HG02852 (cell line): ENCODE data around the gene LARGE1.
"Not testable (repeated sequence)": the region's sequence is repeated elsewhere in the genome, so short reads cannot be mapped to it uniquely, and the experiment has no call there.

Experiments
- ATAC-seq: cut with Tn5 transposase; IDR thresholded peaks from one replicate; pipeline ENCODE4 v1.9.1; 2021; ENCODE audit warnings: mild to moderate bottlenecking, moderate library complexity; ENCODE audit not compliant: unreplicated experiment

LARGE1 gene

GRCh38 chr22:33391298-33391697 lies 529.0 kb downstream of the LARGE1 start:
- no peak for ATAC-seq

DNA sequence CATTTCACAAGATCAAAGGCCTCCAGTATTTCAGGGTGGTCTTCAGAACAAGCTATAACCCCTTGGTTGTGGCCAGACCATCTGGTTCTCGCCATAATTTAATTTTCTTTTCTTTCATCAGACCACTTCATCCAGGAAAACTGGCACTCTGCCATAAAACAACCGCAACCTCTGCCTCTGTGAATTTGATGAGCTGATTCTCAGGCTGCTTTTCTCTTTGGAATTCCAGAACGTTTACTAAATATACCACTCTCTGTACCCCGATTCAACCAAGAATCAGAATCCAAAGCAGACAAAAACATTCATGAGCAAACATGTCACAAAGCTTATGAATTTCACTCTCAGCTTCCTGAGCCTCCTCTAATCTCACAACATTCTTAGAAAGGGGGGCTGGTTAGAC lies 530.3 kb downstream of the LARGE1 start:
- ATAC-seq = no peak

DNA sequence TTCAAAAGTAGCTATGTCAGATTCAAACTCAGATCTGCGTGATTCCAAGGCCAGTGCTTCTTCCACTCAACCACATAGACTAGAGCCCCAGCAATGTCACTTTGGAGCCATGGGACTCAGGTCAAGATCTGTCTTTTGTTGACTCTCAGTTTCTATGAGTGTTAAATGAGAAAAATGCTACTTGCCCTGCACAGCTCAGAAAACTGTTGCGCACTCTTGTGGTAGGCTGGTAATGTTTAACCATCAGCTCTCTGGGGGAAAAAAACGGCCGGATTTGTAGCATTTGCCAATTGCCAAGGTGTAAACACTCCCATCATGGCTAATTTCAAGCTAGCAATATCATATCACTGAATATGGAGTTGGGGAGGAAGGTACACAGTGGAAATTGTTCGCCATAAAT lies 534.0 kb downstream of the LARGE1 start:
- ATAC-seq = no peak

GRCh38 chr22:33385611-33386010 lies 534.7 kb downstream of the LARGE1 start:
- no peak for ATAC-seq

DNA sequence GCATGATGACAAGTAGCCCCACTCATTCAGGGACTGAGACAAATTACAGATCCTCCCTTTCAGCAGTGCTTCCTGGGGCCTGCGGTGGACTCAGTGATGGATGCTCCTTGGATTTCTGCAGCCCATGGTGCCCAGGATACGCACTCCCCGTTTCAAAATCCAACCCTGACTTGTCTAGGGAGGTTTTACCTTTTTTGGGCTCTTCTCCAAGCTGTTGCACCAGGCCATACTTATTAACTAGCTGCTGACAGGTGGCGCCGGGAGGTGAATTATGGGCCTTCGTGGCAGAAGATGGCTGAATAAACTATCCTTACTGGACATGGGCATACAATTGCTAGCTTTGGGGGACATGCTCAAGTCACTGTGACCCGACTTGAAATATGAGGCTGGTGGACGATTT lies 537.8 kb downstream of the LARGE1 start:
- ATAC-seq = no peak

- no peak for ATAC-seq
These were observed 538.5 kb downstream of the LARGE1 start for GRCh38 chr22:33381531-33382406.

- ATAC-seq = no peak
These were observed 539.3 kb downstream of the LARGE1 start for GRCh38 chr22:33380789-33381530.

DNA sequence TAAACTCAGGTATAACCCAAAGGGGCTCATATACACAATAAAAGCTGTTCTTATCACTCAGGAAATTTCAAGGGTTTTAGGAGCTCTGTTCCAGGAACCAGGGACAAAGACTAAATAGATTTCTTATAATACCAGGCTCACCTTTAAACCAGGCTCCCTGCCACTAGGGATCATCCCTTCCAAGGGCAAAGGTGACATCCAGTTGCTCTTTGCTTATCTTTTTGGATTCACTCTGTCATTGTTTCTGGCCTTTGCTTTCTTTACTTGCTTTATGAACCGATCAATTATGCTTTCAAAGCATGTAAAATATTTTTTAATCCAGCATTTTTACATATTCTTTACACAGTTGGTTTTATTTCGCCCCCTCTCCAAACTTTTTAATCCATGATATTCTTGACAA lies 540.4 kb downstream of the LARGE1 start:
- no peak for ATAC-seq

DNA sequence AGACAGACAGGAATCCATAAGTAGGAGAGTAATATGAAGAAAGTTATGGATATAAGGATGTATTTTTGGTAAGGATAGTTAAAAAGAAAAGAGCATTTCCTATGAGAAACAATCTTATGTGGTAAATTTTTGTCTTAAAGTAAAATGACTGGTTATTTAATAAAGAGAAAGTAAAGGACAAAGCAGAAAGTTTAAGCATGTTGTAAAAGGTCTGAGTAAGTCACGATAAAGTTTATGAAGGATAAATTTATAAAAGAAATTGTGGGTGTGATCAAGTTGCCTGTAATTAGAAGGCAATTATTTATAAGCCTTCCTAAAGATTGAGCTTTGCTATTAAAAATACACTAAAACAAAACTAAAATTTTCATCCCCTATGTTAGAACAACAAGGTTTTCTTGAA lies 547.4 kb downstream of the LARGE1 start:
- ATAC-seq = no peak

DNA sequence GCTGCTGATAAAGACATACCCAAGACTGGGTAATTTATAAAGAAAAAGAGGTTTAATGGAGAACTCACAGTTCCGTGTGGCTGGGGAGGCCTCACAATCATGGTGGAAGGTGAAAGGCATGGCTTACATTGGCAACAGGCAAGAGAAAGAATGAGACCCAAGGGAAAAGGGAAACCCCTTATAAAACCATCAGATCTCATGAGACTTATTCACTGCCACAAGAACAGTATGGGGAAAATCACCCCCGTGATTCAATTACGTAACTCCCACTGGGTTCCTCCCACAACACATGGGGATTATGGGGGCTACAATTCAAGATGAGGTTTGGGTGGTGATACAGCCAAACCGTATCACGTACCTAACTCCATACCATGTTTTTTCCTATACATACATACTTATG lies 557.0 kb downstream of the LARGE1 start:
- not testable (repeated sequence) for ATAC-seq

GRCh38 chr22:33362702-33363101 lies 557.6 kb downstream of the LARGE1 start:
- no peak for ATAC-seq

- no peak for ATAC-seq
These were observed 558.7 kb downstream of the LARGE1 start for GRCh38 chr22:33361581-33361980.

- ATAC-seq = no peak
These were observed 562.3 kb downstream of the LARGE1 start for GRCh38 chr22:33357981-33358399.

DNA sequence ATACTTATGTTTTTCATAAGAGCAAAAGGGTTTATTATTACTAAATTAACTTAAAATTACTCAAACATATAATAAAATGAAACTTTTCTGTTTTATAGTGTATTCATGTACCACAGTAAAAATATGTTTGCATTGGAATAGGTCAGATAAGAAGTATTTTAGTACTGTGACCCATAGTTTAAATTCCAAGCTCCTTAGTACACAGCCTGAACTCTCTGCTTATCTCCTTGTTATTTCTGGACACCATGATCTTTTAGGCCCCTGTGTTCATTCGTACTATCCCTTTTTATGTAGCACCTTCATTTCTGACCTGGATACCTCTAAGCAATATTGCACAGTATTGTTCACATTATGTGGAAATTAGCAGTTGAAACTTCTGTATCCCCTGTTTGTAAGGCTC lies 565.3 kb downstream of the LARGE1 start:
- no peak for ATAC-seq

DNA sequence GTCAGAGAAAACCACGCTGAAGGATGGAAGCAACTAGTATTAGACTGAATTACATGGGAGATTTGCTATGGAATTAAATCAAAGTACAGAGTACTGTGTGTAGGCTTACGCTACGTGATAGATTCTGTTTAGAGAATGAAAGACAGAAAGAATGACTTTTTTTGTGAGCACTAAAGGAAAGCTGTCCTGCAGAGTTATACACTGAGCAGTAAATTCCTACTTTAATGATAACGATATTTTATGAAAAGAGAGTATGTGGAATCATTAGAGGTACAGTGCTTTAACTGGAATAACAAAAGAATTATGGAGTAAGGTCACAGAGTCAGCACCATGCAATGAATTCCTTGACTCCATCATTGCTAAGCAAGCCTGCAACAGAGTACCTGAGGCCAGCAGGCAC lies 566.8 kb downstream of the LARGE1 start:
- no peak for ATAC-seq

DNA sequence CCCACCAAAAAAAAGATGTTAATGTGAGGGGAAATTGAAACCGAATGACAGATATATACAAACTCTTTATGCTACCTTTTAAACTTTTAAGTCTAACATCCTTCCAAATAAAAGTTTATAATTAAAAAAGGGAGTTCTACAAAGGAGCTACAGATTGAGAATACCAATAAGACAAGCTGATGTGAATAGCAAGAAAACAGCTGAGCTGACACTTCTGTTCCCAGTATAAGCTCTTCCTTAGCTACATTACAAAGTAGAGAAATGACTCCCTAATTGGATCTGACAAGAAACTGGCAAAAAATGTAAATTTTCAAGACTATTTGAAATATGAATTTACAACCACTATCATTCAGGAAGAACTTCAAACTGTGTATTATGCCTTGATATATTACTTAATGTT lies 567.5 kb downstream of the LARGE1 start:
- ATAC-seq = no peak

DNA sequence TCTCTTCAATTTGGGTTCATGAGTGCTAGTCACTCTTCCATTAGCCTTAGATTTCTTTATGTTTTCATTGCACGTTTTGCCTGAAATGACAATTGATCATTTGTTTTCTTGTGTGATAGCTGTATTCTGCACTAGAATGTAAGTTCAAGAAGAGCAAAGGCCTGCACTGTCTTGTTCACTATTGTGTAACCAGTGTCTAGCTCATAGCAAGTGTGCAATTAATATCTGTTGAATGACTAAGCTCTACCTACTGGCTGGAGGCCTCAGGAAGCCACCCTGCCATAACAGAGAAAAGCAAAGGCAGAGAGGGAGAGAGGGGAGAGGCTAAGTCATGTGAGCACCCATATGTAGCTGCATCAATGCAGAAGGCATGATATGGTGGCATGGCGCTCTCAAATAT lies 569.3 kb downstream of the LARGE1 start:
- ATAC-seq = no peak

DNA sequence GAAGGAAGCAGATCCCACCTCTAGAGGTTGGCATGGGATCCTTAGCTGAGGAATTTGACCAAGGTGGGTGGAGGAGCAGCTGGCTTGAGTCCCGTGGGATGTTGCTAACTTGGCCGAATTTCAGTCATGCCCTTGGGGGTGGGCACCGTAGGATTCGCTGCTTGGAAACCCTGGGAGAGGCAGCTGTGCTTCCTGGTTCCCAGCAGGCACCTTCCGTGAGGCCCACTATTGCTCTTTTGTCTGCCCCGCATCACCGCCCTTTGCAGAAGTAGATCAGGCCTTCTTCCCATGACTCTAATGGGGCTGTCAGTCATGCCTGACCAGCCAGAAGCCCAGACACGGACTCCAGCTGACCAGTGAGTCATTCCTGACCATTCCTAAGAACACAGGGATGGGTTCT lies 569.8 kb downstream of the LARGE1 start:
- ATAC-seq = no peak

DNA sequence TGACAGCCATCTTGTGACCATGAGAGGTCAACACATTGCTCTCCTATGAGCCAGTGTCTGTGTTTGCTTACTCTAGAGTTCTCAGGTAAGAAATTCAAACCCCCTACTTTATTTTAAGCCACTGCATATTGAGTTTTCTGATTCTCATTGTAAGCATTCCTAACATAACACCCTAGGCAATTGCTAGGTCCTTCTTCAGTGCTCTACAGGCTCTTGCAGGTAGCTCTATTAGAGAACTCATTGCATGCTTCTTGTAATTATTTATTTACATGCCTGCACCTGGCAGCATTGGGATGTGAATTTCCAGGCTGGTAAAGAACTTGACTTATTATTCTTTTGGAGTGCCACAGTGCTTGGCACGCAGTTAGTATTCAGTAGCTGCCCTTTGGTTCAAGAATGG lies 573.3 kb downstream of the LARGE1 start:
- no peak for ATAC-seq

DNA sequence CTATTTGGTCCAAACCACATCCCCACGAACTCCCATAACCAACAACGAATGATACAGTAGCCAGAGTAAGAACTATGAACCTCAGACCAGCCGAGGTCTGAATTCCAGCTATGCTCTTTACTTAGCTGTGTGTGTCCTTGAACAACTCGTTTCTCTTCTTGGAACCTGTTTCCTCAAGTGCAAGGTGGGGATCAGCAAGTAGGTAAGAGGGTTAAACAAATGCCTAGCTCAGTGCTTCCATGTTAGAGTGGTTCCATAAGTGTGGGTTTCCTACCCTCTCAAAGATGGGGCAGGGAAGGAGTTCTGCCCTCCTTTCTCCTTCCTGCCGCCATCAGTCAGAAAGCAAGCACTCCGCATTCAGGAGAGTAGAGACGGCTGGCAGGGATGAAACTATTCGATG lies 578.7 kb downstream of the LARGE1 start:
- ATAC-seq = no peak

- ATAC-seq = no peak
These were observed 582.8 kb downstream of the LARGE1 start for GRCh38 chr22:33337524-33337923.

DNA sequence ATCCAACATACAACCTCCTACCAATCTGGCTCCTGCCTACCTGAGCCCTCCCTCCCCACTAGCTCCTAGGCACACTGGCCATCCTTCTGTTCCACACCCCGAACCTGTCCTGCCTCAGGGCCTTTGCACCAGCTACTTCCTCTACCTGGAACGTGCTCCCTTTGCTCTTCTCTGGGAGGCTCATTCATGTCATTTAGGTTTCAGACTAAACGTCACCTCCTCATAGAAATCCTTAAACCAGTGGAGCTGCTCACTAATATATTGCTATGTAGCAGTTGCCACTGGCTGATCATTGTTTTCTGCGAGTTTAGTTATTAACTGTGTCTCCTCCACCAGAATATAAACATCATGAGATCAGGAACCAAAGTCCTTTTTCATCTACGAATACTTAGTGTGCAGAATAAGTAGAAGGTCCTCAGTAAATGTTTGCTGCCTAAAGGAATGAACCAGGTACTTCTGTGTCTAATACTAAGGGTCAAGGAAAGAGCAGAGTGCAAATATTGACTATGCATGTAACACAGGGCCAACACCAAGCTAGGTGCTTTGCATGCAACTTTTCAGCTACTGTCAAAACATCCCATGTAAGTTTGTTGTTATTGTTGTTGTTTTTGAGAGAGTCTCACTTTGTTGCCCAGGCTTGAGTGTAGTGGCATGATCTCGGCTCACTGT lies 584.5 kb downstream of the LARGE1 start:
- no peak for ATAC-seq
